ENCODE results near the gene FAM20A. TPM values are rescaled to one million over a fixed set of nuclear protein-coding genes. Genes with fewer than 3 reads are reported as not detected.

Gene FAM20A
- total and polyA plus RNA-seq, 9 of the 15 experiments (the other 6 are each of a cell fraction or from before 2014, with no cell fraction given), result 0.07 TPM; not detected in 8

DNA sequence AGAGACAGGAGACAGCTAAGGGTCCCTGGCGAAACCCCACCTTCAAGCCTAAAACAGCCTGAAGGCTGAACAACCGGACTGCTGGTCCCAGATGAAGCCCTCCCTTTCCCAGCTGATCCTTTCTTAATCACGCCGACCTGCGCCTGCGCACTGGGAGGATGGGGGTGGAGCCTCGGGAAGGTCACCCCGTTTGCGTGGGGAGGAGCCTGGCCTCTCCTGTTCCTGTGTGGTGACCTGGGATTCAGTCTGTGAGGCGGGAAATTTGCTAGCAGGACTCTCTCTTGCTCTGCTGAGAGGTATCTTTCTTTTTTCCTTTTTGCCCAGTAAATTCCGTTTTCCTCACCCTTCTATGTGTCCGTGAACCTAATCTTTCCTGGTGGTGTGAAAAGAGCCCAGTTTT, 9.6 kb downstream of the FAM20A start:
- Histone ChIP-seq H3K9ac (ENCODE audit: insufficient read depth in 1 of 2, low read depth in 2 of 2, low read length in 2 of 2) (peak overlapping the region in 1 of 2 experiments; percentile 2; a peak in 1 of 4 replicates), H3K9me3 (replicated peaks; ENCODE audit: control insufficient read depth, insufficient read depth, low read depth, low read length) (no peaks in the 10 kb centered on the region), H3K4me1 (replicated peaks in 1 of 2; ENCODE audit: control insufficient read depth in 2 of 2, insufficient read depth in 2 of 2, low read length in 2 of 2) (peaks cover 0 to 6% of the 10 kb centered on the region in 2 experiments; a peak in 1 of 5 replicates), H3K9me1 (ENCODE audit: control insufficient read depth, insufficient read depth, low read length) (no peaks in the 10 kb centered on the region), H3K4me3 (no peak overlapping the region), H3K36me3 (ENCODE audit: control insufficient read depth, insufficient read depth, low read length) (no peaks in the 10 kb centered on the region), H3K27me3 (ENCODE audit: control insufficient read depth in 2 of 2, insufficient read depth in 2 of 2, low read length in 2 of 2) (peaks cover 0 to 9% of the 10 kb centered on the region in 2 experiments; a peak in 3 of 5 replicates), H3K27ac (ENCODE audit: extremely low read depth, low read depth, low read length) (no peak overlapping the region), H4K20me1 (replicated peaks; ENCODE audit: control insufficient read depth, insufficient read depth, low read length) (no peaks in the 10 kb centered on the region), H3K79me2 (ENCODE audit: control insufficient read depth, insufficient read depth, low read length) (no peaks in the 10 kb centered on the region), H2AFZ (ENCODE audit: low read depth, low read length) (peak overlapping the region; percentile 92), H3K4me2 (ENCODE audit: insufficient read depth, low read length) (peak overlapping the region; percentile 53)
- FAIRE-seq, result peak; percentile 87
- 14% methylated on average over 12 of the region's 12 CpGs for WGBS (ENCODE audit: insufficient coverage, low coverage, missing lambda C conversion rate)
- no TSS peak for BruUV-seq (replicated peaks)
- intact Hi-C loops (cut with micrococcal nuclease) (no loop called here), in situ Hi-C loops (cut with MboI) (no loop called here)
- POLR2A ChIA-PET, result no interaction called here
- peak; percentile 78 to 85 (median 81) for DNase-seq (ENCODE audit: extremely low read depth in 1 of 4, low spot score in 3 of 4)
- CTCF ChIA-PET (ENCODE audit: low intra/inter-chr PET ratio), result no interaction called here
- peak; percentile 94 for ATAC-seq
- TF ChIP-seq SOX6 (IDR thresholded peaks at IDR 0.05), result no peak
- TF ChIP-seq TAF7 (tag; IDR thresholded peaks at IDR 0.05), result no peak
- TF ChIP-seq, protein P1, sequence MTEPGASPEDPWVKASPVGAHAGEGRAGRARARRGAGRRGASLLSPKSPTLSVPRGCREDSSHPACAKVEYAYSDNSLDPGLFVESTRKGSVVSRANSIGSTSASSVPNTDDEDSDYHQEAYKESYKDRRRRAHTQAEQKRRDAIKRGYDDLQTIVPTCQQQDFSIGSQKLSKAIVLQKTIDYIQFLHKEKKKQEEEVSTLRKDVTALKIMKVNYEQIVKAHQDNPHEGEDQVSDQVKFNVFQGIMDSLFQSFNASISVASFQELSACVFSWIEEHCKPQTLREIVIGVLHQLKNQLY (CRISPR knock-in tag; conservative IDR thresholded peaks at IDR 0.05), result no peak
- TF ChIP-seq NRF1 (conservative IDR thresholded peaks at IDR 0.05 in 1 of 2, IDR thresholded peaks at IDR 0.05 in 1 of 2), result peak; percentile 96
- TF ChIP-seq RCOR1 (IDR thresholded peaks at IDR 0.05; ENCODE audit: borderline replicate concordance in 1 of 2, low read depth in 2 of 2, low read length in 2 of 2), result no peak
- TF ChIP-seq, protein P2, sequence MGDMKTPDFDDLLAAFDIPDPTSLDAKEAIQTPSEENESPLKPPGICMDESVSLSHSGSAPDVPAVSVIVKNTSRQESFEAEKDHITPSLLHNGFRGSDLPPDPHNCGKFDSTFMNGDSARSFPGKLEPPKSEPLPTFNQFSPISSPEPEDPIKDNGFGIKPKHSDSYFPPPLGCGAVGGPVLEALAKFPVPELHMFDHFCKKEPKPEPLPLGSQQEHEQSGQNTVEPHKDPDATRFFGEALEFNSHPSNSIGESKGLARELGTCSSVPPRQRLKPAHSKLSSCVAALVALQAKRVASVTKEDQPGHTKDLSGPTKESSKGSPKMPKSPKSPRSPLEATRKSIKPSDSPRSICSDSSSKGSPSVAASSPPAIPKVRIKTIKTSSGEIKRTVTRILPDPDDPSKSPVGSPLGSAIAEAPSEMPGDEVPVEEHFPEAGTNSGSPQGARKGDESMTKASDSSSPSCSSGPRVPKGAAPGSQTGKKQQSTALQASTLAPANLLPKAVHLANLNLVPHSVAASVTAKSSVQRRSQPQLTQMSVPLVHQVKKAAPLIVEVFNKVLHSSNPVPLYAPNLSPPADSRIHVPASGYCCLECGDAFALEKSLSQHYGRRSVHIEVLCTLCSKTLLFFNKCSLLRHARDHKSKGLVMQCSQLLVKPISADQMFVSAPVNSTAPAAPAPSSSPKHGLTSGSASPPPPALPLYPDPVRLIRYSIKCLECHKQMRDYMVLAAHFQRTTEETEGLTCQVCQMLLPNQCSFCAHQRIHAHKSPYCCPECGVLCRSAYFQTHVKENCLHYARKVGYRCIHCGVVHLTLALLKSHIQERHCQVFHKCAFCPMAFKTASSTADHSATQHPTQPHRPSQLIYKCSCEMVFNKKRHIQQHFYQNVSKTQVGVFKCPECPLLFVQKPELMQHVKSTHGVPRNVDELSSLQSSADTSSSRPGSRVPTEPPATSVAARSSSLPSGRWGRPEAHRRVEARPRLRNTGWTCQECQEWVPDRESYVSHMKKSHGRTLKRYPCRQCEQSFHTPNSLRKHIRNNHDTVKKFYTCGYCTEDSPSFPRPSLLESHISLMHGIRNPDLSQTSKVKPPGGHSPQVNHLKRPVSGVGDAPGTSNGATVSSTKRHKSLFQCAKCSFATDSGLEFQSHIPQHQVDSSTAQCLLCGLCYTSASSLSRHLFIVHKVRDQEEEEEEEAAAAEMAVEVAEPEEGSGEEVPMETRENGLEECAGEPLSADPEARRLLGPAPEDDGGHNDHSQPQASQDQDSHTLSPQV (IDR thresholded peaks at IDR 0.05), result no peak
- TF ChIP-seq, protein P3, sequence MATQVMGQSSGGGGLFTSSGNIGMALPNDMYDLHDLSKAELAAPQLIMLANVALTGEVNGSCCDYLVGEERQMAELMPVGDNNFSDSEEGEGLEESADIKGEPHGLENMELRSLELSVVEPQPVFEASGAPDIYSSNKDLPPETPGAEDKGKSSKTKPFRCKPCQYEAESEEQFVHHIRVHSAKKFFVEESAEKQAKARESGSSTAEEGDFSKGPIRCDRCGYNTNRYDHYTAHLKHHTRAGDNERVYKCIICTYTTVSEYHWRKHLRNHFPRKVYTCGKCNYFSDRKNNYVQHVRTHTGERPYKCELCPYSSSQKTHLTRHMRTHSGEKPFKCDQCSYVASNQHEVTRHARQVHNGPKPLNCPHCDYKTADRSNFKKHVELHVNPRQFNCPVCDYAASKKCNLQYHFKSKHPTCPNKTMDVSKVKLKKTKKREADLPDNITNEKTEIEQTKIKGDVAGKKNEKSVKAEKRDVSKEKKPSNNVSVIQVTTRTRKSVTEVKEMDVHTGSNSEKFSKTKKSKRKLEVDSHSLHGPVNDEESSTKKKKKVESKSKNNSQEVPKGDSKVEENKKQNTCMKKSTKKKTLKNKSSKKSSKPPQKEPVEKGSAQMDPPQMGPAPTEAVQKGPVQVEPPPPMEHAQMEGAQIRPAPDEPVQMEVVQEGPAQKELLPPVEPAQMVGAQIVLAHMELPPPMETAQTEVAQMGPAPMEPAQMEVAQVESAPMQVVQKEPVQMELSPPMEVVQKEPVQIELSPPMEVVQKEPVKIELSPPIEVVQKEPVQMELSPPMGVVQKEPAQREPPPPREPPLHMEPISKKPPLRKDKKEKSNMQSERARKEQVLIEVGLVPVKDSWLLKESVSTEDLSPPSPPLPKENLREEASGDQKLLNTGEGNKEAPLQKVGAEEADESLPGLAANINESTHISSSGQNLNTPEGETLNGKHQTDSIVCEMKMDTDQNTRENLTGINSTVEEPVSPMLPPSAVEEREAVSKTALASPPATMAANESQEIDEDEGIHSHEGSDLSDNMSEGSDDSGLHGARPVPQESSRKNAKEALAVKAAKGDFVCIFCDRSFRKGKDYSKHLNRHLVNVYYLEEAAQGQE (IDR thresholded peaks at IDR 0.05; ENCODE audit: borderline replicate concordance), result no peak
- TF ChIP-seq, protein P3 (CRISPR knock-in tag; IDR thresholded peaks at IDR 0.05; ENCODE audit: low read depth), result no peak
- no peak for TF ChIP-seq HNRNPK (IDR thresholded peaks at IDR 0.05; ENCODE audit: low read depth, low read length, poor library complexity, severe bottlenecking)
- no peak for TF ChIP-seq SRSF1 (IDR thresholded peaks at IDR 0.05; ENCODE audit: low read depth, low read length)

Measured in K562 (cell line).